SK-N-SH treated with all-trans-retinoic acid at 6 μM for 48 hours (cell line): ENCODE measurements around the gene ZNF451.

Experiments used
- ATAC-seq: fragments of 200-7000 bp; cut with Tn5 transposase; 3 replicates; pipeline ENCODE4 v1.9.1; 2020; ENCODE audit warnings: mild to moderate bottlenecking, moderate library complexity
- ARNTL ChIP-seq: fragments of 450-650 bp; formaldehyde crosslinking; IDR thresholded peaks from 2 replicates; pipeline ENCODE4 v1.5.0; 2020; ENCODE audit warnings: low read depth, mild to moderate bottlenecking, moderate library complexity, borderline replicate concordance
- BACH2 ChIP-seq: fragments of 250-450 bp; sonication (Bioruptor Pico); IDR thresholded peaks from 2 replicates; pipeline ENCODE4 v1.9.0; 2021; ENCODE audit warnings: mild to moderate bottlenecking, borderline replicate concordance
- CSDC2 ChIP-seq: fragments of 250-450 bp; sonication (Bioruptor Pico); IDR thresholded peaks from 2 replicates; pipeline ENCODE4 v1.5.0; 2020; ENCODE audit warnings: mild to moderate bottlenecking, moderate library complexity
- ESRRG ChIP-seq: fragments of 250-450 bp; sonication (Bioruptor Pico); IDR thresholded peaks from 2 replicates; pipeline ENCODE4 v1.6.1; 2021; ENCODE audit warnings: mild to moderate bottlenecking
- GLIS3 ChIP-seq: fragments of 250-450 bp; sonication (Bioruptor Pico); IDR thresholded peaks from 2 replicates; pipeline ENCODE4 v1.5.0; 2020; ENCODE audit warnings: mild to moderate bottlenecking, moderate library complexity
- ISL1 ChIP-seq: fragments of 250-450 bp; sonication (Bioruptor Pico); IDR thresholded peaks from 2 replicates; pipeline ENCODE4 v2.1.2; 2022; ENCODE audit warnings: mild to moderate bottlenecking, moderate library complexity
- OSR1 ChIP-seq: fragments of 250-450 bp; sonication (Bioruptor Pico); IDR thresholded peaks from 2 replicates; pipeline ENCODE4 v1.8.0; 2022; ENCODE audit warnings: moderate library complexity, mild to moderate bottlenecking, inconsistent platforms
- PPARA ChIP-seq: fragments of 250-450 bp; sonication (Bioruptor Pico); IDR thresholded peaks from 2 replicates; pipeline ENCODE4 v1.5.0; 2020; ENCODE audit warnings: mild to moderate bottlenecking, borderline replicate concordance
- RARB ChIP-seq: fragments of 250-450 bp; sonication (Bioruptor Pico); IDR thresholded peaks from 2 replicates; pipeline ENCODE4 v1.8.0; 2021; ENCODE audit warnings: mild to moderate bottlenecking, moderate library complexity
- SNAI2 ChIP-seq: fragments of 250-450 bp; sonication (Bioruptor Pico); IDR thresholded peaks from 2 replicates; pipeline ENCODE4 v1.5.0; 2020; ENCODE audit warnings: mild to moderate bottlenecking, moderate library complexity
- TCF4 ChIP-seq: fragments of 250-450 bp; sonication (Bioruptor Pico); IDR thresholded peaks from 2 replicates; pipeline ENCODE4 v1.8.0; 2021; ENCODE audit warnings: mild to moderate bottlenecking, moderate library complexity, borderline replicate concordance
- TOX ChIP-seq: fragments of 250-450 bp; sonication (Bioruptor Pico); IDR thresholded peaks from 2 replicates; pipeline ENCODE4 v1.8.0; 2021; ENCODE audit warnings: mild to moderate bottlenecking, moderate library complexity, borderline replicate concordance
- ZC3H10 ChIP-seq: fragments of 250-450 bp; sonication (Bioruptor Pico); IDR thresholded peaks from 2 replicates; pipeline ENCODE4 v1.5.1; 2021; ENCODE audit warnings: mild to moderate bottlenecking, moderate library complexity
- ZFP3 ChIP-seq: fragments of 250-450 bp; sonication (Bioruptor Pico); IDR thresholded peaks from 2 replicates; pipeline ENCODE4 v1.5.0; 2020; ENCODE audit warnings: mild to moderate bottlenecking, moderate library complexity
- ZFP30 ChIP-seq: fragments of 450-650 bp; formaldehyde crosslinking; IDR thresholded peaks from 2 replicates; pipeline ENCODE4 v1.5.0; 2022; ENCODE audit warnings: mild to moderate bottlenecking, moderate library complexity
- ZNF70 ChIP-seq: fragments of 450-650 bp; formaldehyde crosslinking; IDR thresholded peaks from 2 replicates; pipeline ENCODE4 v1.5.0; 2020; ENCODE audit warnings: mild to moderate bottlenecking, moderate library complexity
- ZNF8 ChIP-seq: fragments of 450-650 bp; formaldehyde crosslinking; IDR thresholded peaks from 2 replicates; pipeline ENCODE4 v1.5.0; 2020; ENCODE audit warnings: mild to moderate bottlenecking, moderate library complexity
- TF ChIP-seq, protein P1 (sequence below): fragments of 250-450 bp; sonication (Bioruptor Pico); IDR thresholded peaks from 2 replicates; pipeline ENCODE4 v1.8.0; 2020; ENCODE audit warnings: mild to moderate bottlenecking, moderate library complexity, borderline replicate concordance
- TF ChIP-seq, protein P2 (sequence below): fragments of 250-450 bp; sonication (Bioruptor Pico); IDR thresholded peaks from 2 replicates; pipeline ENCODE4 v1.5.1; 2020; ENCODE audit warnings: low read depth, mild to moderate bottlenecking, moderate library complexity
- TF ChIP-seq, protein P3 (sequence below): fragments of 250-450 bp; sonication (Bioruptor Pico); IDR thresholded peaks from 2 replicates; pipeline ENCODE4 v1.8.0; 2021; ENCODE audit warnings: low read depth, mild to moderate bottlenecking, moderate library complexity, borderline replicate concordance
- TF ChIP-seq, protein P4 (sequence below): fragments of 250-450 bp; sonication (Bioruptor Pico); IDR thresholded peaks from 2 replicates; pipeline ENCODE4 v1.5.1; 2021; ENCODE audit warnings: mild to moderate bottlenecking, moderate library complexity

Gene ZNF451

DNA sequence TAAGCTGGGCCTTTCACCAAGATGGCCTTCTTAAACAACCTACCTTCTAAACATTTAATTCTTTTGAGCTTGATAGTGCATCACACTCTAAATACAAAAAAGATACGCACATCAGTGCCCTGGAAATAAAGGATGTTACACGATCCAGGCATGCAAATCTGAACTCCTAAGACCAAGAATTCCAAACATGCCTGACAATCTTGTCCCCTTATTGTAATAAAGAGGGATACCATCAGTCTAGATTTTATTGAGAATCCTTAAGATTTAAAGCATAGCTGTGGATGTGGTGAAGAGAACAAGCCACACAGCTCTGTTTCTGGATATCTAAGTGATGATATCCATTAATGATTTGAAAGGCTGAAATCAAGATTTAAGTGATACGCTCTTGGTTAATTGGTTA lies 13.0 kb downstream of the ZNF451 start (continued):
- TF ChIP-seq, protein P1, sequence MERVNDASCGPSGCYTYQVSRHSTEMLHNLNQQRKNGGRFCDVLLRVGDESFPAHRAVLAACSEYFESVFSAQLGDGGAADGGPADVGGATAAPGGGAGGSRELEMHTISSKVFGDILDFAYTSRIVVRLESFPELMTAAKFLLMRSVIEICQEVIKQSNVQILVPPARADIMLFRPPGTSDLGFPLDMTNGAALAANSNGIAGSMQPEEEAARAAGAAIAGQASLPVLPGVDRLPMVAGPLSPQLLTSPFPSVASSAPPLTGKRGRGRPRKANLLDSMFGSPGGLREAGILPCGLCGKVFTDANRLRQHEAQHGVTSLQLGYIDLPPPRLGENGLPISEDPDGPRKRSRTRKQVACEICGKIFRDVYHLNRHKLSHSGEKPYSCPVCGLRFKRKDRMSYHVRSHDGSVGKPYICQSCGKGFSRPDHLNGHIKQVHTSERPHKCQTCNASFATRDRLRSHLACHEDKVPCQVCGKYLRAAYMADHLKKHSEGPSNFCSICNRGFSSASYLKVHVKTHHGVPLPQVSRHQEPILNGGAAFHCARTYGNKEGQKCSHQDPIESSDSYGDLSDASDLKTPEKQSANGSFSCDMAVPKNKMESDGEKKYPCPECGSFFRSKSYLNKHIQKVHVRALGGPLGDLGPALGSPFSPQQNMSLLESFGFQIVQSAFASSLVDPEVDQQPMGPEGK (CRISPR knock-in tag), result no peak
- TF ChIP-seq ZNF8 (CRISPR knock-in tag), result no peak
- TF ChIP-seq, protein P2, sequence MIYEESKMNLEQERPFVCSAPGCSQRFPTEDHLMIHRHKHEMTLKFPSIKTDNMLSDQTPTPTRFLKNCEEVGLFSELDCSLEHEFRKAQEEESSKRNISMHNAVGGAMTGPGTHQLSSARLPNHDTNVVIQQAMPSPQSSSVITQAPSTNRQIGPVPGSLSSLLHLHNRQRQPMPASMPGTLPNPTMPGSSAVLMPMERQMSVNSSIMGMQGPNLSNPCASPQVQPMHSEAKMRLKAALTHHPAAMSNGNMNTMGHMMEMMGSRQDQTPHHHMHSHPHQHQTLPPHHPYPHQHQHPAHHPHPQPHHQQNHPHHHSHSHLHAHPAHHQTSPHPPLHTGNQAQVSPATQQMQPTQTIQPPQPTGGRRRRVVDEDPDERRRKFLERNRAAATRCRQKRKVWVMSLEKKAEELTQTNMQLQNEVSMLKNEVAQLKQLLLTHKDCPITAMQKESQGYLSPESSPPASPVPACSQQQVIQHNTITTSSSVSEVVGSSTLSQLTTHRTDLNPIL (CRISPR knock-in tag), result no peak

DNA sequence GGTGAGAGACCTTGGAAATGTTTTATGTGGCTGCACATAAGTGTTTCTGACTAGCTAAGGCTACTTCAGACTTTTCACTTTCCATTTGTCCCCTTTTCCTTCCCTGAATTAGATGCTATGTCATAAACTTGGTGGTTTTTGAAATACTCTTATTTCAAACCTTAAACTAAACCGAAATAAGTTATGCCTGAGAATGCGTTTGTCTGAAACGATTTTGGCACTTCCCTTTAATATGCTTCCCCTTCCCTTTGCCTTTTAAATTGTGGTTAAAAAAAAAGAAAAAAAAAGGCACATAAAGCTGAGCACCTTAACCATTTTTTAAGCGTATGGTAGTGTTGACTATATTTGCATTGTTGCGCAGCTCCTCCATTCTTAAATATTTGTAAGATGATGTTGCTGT lies 14.3 kb downstream of the ZNF451 start:
- no peak for ATAC-seq
- no peak for TF ChIP-seq ISL1 (CRISPR knock-in tag)
- TF ChIP-seq ZNF70 (CRISPR knock-in tag), result no peak
- TF ChIP-seq TOX (CRISPR knock-in tag), result no peak
- TF ChIP-seq CSDC2 (CRISPR knock-in tag), result no peak
- TF ChIP-seq, protein P3, sequence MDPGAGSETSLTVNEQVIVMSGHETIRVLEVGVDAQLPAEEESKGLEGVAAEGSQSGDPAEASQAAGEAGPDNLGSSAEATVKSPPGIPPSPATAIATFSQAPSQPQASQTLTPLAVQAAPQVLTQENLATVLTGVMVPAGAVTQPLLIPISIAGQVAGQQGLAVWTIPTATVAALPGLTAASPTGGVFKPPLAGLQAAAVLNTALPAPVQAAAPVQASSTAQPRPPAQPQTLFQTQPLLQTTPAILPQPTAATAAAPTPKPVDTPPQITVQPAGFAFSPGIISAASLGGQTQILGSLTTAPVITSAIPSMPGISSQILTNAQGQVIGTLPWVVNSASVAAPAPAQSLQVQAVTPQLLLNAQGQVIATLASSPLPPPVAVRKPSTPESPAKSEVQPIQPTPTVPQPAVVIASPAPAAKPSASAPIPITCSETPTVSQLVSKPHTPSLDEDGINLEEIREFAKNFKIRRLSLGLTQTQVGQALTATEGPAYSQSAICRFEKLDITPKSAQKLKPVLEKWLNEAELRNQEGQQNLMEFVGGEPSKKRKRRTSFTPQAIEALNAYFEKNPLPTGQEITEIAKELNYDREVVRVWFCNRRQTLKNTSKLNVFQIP (CRISPR knock-in tag), result no peak
- no peak for TF ChIP-seq SNAI2
- TF ChIP-seq RARB (CRISPR knock-in tag), result no peak
- no peak for TF ChIP-seq PPARA
- TF ChIP-seq TCF4 (CRISPR knock-in tag), result no peak

DNA sequence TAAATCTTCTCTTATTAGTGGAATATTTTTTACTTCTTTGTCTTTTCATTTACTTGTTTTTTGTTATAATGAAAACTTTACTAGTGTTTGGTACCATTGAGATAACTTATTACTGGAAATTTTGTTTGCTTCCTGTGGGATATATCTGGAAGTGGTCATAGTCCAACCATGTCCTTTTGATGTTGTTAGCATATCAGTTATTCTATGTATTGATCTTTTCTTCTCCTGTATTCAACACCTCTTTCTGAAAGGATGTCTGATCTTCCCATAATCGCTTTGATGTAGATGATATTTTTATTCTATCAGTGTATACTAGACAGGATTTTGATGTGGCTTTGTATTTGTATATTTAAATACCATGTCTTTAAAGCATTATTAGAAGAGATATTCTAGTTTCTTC lies 17.0 kb downstream of the ZNF451 start:
- TF ChIP-seq OSR1 (CRISPR knock-in tag) (no peak), BACH2 (no peak), CSDC2 (CRISPR knock-in tag) (no peak), ZFP3 (CRISPR knock-in tag) (no peak), PPARA (no peak), ZFP30 (CRISPR knock-in tag) (no peak), GLIS3 (CRISPR knock-in tag) (no peak), TCF4 (CRISPR knock-in tag) (no peak), ARNTL (no peak), ZNF70 (CRISPR knock-in tag) (no peak)
- TF ChIP-seq, protein P4, sequence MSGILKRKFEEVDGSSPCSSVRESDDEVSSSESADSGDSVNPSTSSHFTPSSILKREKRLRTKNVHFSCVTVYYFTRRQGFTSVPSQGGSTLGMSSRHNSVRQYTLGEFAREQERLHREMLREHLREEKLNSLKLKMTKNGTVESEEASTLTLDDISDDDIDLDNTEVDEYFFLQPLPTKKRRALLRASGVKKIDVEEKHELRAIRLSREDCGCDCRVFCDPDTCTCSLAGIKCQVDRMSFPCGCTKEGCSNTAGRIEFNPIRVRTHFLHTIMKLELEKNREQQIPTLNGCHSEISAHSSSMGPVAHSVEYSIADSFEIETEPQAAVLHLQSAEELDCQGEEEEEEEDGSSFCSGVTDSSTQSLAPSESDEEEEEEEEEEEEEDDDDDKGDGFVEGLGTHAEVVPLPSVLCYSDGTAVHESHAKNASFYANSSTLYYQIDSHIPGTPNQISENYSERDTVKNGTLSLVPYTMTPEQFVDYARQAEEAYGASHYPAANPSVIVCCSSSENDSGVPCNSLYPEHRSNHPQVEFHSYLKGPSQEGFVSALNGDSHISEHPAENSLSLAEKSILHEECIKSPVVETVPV (CRISPR knock-in tag), result no peak
- TF ChIP-seq, all 23 proteins: peak for 0
- no peak for ATAC-seq

DNA sequence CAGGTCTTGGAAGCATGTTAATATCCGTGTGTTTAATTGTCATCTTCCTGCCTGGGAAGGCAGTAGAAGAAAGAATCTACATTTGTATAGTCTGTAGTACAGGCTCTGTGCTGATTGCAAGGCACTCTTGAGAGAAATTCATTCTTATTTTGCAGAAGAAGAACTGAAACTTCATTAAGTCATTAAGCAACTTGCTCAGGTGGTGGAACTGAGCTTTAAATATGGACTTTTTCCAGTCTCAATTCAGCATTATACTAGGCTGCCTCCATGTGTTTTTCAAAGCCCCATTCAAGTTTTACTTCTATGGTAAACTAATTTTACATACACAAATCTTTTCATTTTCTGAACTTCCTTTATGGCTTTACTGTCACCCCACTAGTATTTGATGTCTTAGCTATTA lies 18.7 kb downstream of the ZNF451 start:
- ATAC-seq, result no peak

More for the DNA sequence above, 18.7 kb downstream of the ZNF451 start:
- TF ChIP-seq RARB (CRISPR knock-in tag) (no peak), ZC3H10 (CRISPR knock-in tag) (no peak), ESRRG (CRISPR knock-in tag) (no peak), OSR1 (CRISPR knock-in tag) (no peak), ZFP30 (CRISPR knock-in tag) (no peak), ZFP3 (CRISPR knock-in tag) (no peak), PPARA (no peak), ZNF70 (CRISPR knock-in tag) (no peak), SNAI2 (no peak), ISL1 (CRISPR knock-in tag) (no peak), TCF4 (CRISPR knock-in tag) (no peak), ZNF8 (CRISPR knock-in tag) (no peak)
- TF ChIP-seq, protein P1 (CRISPR knock-in tag), result no peak
- TF ChIP-seq, protein P4 (CRISPR knock-in tag), result no peak
